IPS DF 19.7 (cell line): ENCODE measurements around the gene PPP3CB.

Experiments
- DNase-seq: peaks from one replicate; pipeline ENCODE4 v3.0.0-alpha.2; 2013; ENCODE audit warnings: low read depth, low spot score

The PPP3CB gene

GRCh38 chr10:73495884-73496674 is at the start of gene PPP3CB:
Gene PPP3CB, minus strand, starts transcription at chr10:73496024. Its CDS starts 135 bp downstream, at chr10:73495889.
- peak; percentile 88 for DNase-seq

GRCh38 chr10:73545357-73545756 is 49.5 kb upstream of the PPP3CB start:
- no peak for DNase-seq

GRCh38 chr10:73537709-73538108 is 41.9 kb upstream of the PPP3CB start:
- no peak for DNase-seq

- DNase-seq: no peak
Measured at GRCh38 chr10:73537288-73537687, 41.5 kb upstream of the PPP3CB start.

- no peak for DNase-seq
Measured at GRCh38 chr10:73534857-73535256, 39.0 kb upstream of the PPP3CB start.

GRCh38 chr10:73529089-73529832 is 33.4 kb upstream of the PPP3CB start:
- DNase-seq: peak; percentile 79

- DNase-seq: no peak
Measured at GRCh38 chr10:73522263-73522662, 26.4 kb upstream of the PPP3CB start.

- DNase-seq: no peak
Measured at GRCh38 chr10:73519336-73519735, 23.5 kb upstream of the PPP3CB start.

- no peak for DNase-seq
Measured at GRCh38 chr10:73517166-73517888, 21.5 kb upstream of the PPP3CB start.

- DNase-seq: no peak
Measured at GRCh38 chr10:73512207-73512743, 16.5 kb upstream of the PPP3CB start.

- DNase-seq: no peak
Measured at GRCh38 chr10:73509695-73510094, 13.9 kb upstream of the PPP3CB start.

GRCh38 chr10:73506491-73506890 is 10.7 kb upstream of the PPP3CB start:
- no peak for DNase-seq

- no peak for DNase-seq
Measured at GRCh38 chr10:73506074-73506473, 10.2 kb upstream of the PPP3CB start.

- no peak for DNase-seq
Measured at GRCh38 chr10:73503037-73503436, 7.2 kb upstream of the PPP3CB start.

GRCh38 chr10:73501651-73502050 is 5.8 kb upstream of the PPP3CB start:
- no peak for DNase-seq

- no peak for DNase-seq
Measured at GRCh38 chr10:73497623-73498022, 1.8 kb upstream of the PPP3CB start.

- DNase-seq: no peak
Measured at GRCh38 chr10:73495226-73495883, 469 bp downstream of the PPP3CB start.

GRCh38 chr10:73494877-73495225 is 973 bp downstream of the PPP3CB start:
- DNase-seq: no peak

GRCh38 chr10:73494213-73494612 is 1.6 kb downstream of the PPP3CB start:
- DNase-seq: no peak

- DNase-seq: no peak
Measured at GRCh38 chr10:73493781-73494180, 2.0 kb downstream of the PPP3CB start.

GRCh38 chr10:73486601-73487000 is 9.2 kb downstream of the PPP3CB start:
- no peak for DNase-seq

- no peak for DNase-seq
Measured at GRCh38 chr10:73485320-73485719, 10.5 kb downstream of the PPP3CB start.
